Measurements from ENCODE around the gene HAUS7.

DNA sequence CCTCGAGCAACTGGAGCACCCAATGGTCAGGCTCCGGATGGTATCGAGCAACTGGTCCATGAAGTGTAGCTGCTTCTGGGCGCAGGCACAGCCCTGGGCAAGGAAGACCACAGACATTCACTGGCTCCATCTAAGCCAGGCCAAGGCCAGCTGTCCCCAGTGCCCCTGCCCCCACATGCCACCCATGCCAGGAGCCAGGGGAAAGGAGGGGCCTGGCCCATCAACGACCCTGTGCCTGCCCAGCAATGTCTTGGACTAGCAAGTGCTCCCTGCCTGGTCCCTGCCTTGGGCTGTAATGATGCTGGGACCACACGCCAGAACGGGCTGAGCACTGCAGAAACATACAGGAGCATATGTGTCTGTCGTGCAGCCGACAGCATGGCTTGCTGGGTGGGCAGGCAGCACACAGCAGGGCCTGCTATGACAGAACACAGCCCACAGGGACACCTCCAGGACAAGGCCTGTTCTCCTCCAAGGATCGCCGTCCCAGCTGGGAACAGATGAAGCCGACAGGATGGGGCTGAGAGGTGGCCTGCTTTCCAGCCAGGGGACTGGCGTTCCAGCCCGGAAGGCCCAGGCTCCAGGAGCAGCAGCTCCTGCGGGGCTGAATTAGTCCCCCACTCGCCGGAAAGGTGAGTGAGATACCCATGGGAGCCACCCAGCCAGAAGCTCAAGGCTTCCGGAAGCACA, 13.1 kb downstream of the HAUS7 start:
- no peak for TF ChIP-seq EZH2 (IDR thresholded peaks at IDR 0.05; ENCODE audit: low read length)
- TF ChIP-seq CTCF (optimal IDR thresholded peaks at IDR 0.05 in 1 of 3, IDR thresholded peaks at IDR 0.05 in 1 of 3, conservative IDR thresholded peaks at IDR 0.05 in 1 of 3; ENCODE audit: extremely low read depth in 1 of 3, insufficient read depth in 2 of 3, low read length in 3 of 3) = no peak

All from keratinocyte (primary cell).